Measurements from ENCODE around the gene TNFSF10. TPM values are rescaled to one million over a fixed set of nuclear protein-coding genes. Genes with fewer than 3 reads are reported as not detected.

Gene TNFSF10
- total and polyA plus RNA-seq, 9 of the 15 experiments (the other 6 are each of a cell fraction or from before 2014, with no cell fraction given) = 0.07 to 1.3 (median 0.27) TPM; not detected in 1

DNA sequence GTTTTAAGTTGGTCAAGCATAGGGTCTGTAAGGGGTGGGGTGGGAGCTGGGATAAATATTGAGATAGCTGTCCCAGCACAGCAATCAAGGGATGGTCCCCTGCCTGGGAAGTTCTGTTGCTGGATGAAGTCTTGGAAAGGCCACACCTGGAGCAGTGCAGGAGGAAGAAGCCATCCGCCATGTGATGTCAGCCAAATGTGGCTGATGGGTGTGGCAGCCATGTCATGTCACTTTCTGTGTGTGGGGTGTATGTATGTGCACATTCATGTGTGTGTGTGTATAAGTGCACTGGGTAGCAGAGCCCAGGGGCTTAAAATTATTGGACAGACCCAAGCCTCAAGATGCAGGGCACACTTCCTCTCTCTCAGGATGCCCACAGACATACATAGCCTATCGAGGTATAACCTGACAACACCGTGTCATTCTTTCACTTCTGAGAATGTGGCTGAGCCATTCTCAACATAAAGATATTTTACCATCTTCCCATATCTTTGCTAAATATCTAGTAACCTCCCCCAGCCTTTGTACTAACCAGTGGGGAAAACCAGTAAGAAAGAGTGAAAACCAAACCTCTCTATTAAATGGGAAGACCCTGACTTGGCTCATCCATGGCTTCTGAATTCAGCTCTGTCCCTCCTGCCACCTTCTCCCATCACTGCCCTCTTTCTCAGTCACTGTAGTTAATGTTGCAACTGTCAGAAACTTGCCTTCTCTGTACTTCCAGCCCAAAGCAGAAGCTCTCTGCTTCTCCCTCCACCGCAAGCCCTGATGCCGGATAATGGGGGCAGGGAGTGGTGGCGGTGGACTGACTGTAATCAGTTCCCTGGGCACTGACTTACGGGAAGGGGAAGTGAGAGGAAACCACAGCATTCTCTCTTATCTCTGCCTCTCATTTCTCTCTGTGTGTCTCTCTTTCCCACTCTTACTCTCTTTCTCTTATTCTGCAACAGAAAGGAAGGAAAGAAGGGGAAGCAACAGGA lies 11.2 kb downstream of the TNFSF10 start (continued):
- no peak for TF ChIP-seq ZBTB43 (CRISPR knock-in tag; IDR thresholded peaks at IDR 0.05)
- TF ChIP-seq, protein P1, sequence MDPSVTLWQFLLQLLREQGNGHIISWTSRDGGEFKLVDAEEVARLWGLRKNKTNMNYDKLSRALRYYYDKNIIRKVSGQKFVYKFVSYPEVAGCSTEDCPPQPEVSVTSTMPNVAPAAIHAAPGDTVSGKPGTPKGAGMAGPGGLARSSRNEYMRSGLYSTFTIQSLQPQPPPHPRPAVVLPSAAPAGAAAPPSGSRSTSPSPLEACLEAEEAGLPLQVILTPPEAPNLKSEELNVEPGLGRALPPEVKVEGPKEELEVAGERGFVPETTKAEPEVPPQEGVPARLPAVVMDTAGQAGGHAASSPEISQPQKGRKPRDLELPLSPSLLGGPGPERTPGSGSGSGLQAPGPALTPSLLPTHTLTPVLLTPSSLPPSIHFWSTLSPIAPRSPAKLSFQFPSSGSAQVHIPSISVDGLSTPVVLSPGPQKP (CRISPR knock-in tag; IDR thresholded peaks at IDR 0.05) = no peak
- TF ChIP-seq TRIM28 (IDR thresholded peaks at IDR 0.05) = no peak
- TF ChIP-seq ZBTB5 (IDR thresholded peaks at IDR 0.05) = no peak
- TF ChIP-seq, protein P2, sequence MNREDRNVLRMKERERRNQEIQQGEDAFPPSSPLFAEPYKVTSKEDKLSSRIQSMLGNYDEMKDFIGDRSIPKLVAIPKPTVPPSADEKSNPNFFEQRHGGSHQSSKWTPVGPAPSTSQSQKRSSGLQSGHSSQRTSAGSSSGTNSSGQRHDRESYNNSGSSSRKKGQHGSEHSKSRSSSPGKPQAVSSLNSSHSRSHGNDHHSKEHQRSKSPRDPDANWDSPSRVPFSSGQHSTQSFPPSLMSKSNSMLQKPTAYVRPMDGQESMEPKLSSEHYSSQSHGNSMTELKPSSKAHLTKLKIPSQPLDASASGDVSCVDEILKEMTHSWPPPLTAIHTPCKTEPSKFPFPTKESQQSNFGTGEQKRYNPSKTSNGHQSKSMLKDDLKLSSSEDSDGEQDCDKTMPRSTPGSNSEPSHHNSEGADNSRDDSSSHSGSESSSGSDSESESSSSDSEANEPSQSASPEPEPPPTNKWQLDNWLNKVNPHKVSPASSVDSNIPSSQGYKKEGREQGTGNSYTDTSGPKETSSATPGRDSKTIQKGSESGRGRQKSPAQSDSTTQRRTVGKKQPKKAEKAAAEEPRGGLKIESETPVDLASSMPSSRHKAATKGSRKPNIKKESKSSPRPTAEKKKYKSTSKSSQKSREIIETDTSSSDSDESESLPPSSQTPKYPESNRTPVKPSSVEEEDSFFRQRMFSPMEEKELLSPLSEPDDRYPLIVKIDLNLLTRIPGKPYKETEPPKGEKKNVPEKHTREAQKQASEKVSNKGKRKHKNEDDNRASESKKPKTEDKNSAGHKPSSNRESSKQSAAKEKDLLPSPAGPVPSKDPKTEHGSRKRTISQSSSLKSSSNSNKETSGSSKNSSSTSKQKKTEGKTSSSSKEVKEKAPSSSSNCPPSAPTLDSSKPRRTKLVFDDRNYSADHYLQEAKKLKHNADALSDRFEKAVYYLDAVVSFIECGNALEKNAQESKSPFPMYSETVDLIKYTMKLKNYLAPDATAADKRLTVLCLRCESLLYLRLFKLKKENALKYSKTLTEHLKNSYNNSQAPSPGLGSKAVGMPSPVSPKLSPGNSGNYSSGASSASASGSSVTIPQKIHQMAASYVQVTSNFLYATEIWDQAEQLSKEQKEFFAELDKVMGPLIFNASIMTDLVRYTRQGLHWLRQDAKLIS (CRISPR knock-in tag; IDR thresholded peaks at IDR 0.05) = no peak
- no peak for TF ChIP-seq GTF2F1 (IDR thresholded peaks at IDR 0.05; ENCODE audit: low read depth, low read length)
- no peak for TF ChIP-seq ZNF212 (CRISPR knock-in tag; IDR thresholded peaks at IDR 0.05)
- TF ChIP-seq BHLHE40 (IDR thresholded peaks at IDR 0.05; ENCODE audit: low read length) = no peak
- TF ChIP-seq ZBTB8A (IDR thresholded peaks at IDR 0.05; ENCODE audit: partially characterized antibody) = no peak
- no peak for TF ChIP-seq STAT5A (IDR thresholded peaks at IDR 0.05; ENCODE audit: borderline replicate concordance, low read length)
- TF ChIP-seq KLF1 (tag; IDR thresholded peaks at IDR 0.05) = no peak
- no peak for TF ChIP-seq ZNF280A (IDR thresholded peaks at IDR 0.05; ENCODE audit: low read depth, partially characterized antibody)
- TF ChIP-seq RAD21 (CRISPR knock-in tag; conservative IDR thresholded peaks at IDR 0.05 in 1 of 2, IDR thresholded peaks at IDR 0.05 in 1 of 2) = peak; percentile 23 to 46; a peak in 3 of 4 replicates
- TF ChIP-seq NR1H2 (CRISPR knock-in tag; IDR thresholded peaks at IDR 0.05) = no peak
- TF ChIP-seq BRD4 (IDR thresholded peaks at IDR 0.05) = no peak
- TF ChIP-seq TBL1XR1 (IDR thresholded peaks at IDR 0.05; ENCODE audit: low read length in 2 of 2) = peak in 1 of 2 experiments; percentile 9; a peak in 1 of 4 replicates
- no peak for TF ChIP-seq GATAD2A (IDR thresholded peaks at IDR 0.05)

All from K562 (cell line).